Measurements from ENCODE around the gene CLEC14A.

GRCh38 chr14:38302034-38302433 is 46.1 kb upstream of the CLEC14A start:
- TF ChIP-seq CTCF (IDR thresholded peaks at IDR 0.05) (no peak), POLR2A (IDR thresholded peaks at IDR 0.05) (no peak)

All from heart left ventricle (tissue), 13 donors.